GM19467 (cell line): ENCODE results near the gene TOP3B.

Source experiments
- ATAC-seq: cut with Tn5 transposase; IDR thresholded peaks from one replicate; pipeline ENCODE4 v1.9.1; 2021; ENCODE audit warnings: mild to moderate bottlenecking, moderate library complexity; ENCODE audit not compliant: unreplicated experiment

Gene TOP3B

GRCh38 chr22:21964234-21964633 is 18.4 kb downstream of the TOP3B start:
- no peak for ATAC-seq

- no peak for ATAC-seq
Observed at GRCh38 chr22:21963790-21964211, 18.8 kb downstream of the TOP3B start.

- no peak for ATAC-seq
Observed at GRCh38 chr22:21963286-21963685, 19.3 kb downstream of the TOP3B start.

- ATAC-seq: no peak
Observed at GRCh38 chr22:21962655-21962949, 20.0 kb downstream of the TOP3B start.

GRCh38 chr22:21961886-21962654 is 20.5 kb downstream of the TOP3B start:
- ATAC-seq: no peak

GRCh38 chr22:21961127-21961867 is 21.3 kb downstream of the TOP3B start:
- no peak for ATAC-seq

- ATAC-seq: no peak
Observed at GRCh38 chr22:21960200-21961126, 22.1 kb downstream of the TOP3B start.

GRCh38 chr22:21959274-21960074 is 23.1 kb downstream of the TOP3B start:
- no peak for ATAC-seq

- ATAC-seq: no peak
Observed at GRCh38 chr22:21958360-21959273, 24.0 kb downstream of the TOP3B start.

- peak; percentile 70 for ATAC-seq
Observed at GRCh38 chr22:21952586-21953571, 29.7 kb downstream of the TOP3B start, which contains the start of gene PPM1F. Gene PPM1F, minus strand, starts transcription at chr22:21952848. Its CDS starts 6,800 bp downstream, at chr22:21946048.

- no peak for ATAC-seq
Observed at GRCh38 chr22:21951931-21952465, 30.6 kb downstream of the TOP3B start.

GRCh38 chr22:21951062-21951461 is 31.5 kb downstream of the TOP3B start:
- ATAC-seq: no peak

- ATAC-seq: no peak
Observed at GRCh38 chr22:21949948-21950347, 32.6 kb downstream of the TOP3B start.

GRCh38 chr22:21949569-21949918 is 33.0 kb downstream of the TOP3B start:
- ATAC-seq: no peak

- ATAC-seq: no peak
Observed at GRCh38 chr22:21948824-21949568, 33.6 kb downstream of the TOP3B start.

GRCh38 chr22:21948390-21948789 is 34.2 kb downstream of the TOP3B start:
- no peak for ATAC-seq
